ENCODE results near the gene CUX1.
"Not testable (repeated sequence)": the region's sequence is repeated elsewhere in the genome, so short reads cannot be mapped to it uniquely, and the experiment has no call there.

The CUX1 gene, protein sequence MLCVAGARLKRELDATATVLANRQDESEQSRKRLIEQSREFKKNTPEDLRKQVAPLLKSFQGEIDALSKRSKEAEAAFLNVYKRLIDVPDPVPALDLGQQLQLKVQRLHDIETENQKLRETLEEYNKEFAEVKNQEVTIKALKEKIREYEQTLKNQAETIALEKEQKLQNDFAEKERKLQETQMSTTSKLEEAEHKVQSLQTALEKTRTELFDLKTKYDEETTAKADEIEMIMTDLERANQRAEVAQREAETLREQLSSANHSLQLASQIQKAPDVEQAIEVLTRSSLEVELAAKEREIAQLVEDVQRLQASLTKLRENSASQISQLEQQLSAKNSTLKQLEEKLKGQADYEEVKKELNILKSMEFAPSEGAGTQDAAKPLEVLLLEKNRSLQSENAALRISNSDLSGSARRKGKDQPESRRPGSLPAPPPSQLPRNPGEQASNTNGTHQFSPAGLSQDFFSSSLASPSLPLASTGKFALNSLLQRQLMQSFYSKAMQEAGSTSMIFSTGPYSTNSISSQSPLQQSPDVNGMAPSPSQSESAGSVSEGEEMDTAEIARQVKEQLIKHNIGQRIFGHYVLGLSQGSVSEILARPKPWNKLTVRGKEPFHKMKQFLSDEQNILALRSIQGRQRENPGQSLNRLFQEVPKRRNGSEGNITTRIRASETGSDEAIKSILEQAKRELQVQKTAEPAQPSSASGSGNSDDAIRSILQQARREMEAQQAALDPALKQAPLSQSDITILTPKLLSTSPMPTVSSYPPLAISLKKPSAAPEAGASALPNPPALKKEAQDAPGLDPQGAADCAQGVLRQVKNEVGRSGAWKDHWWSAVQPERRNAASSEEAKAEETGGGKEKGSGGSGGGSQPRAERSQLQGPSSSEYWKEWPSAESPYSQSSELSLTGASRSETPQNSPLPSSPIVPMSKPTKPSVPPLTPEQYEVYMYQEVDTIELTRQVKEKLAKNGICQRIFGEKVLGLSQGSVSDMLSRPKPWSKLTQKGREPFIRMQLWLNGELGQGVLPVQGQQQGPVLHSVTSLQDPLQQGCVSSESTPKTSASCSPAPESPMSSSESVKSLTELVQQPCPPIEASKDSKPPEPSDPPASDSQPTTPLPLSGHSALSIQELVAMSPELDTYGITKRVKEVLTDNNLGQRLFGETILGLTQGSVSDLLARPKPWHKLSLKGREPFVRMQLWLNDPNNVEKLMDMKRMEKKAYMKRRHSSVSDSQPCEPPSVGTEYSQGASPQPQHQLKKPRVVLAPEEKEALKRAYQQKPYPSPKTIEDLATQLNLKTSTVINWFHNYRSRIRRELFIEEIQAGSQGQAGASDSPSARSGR (N-terminal part only)

DNA sequence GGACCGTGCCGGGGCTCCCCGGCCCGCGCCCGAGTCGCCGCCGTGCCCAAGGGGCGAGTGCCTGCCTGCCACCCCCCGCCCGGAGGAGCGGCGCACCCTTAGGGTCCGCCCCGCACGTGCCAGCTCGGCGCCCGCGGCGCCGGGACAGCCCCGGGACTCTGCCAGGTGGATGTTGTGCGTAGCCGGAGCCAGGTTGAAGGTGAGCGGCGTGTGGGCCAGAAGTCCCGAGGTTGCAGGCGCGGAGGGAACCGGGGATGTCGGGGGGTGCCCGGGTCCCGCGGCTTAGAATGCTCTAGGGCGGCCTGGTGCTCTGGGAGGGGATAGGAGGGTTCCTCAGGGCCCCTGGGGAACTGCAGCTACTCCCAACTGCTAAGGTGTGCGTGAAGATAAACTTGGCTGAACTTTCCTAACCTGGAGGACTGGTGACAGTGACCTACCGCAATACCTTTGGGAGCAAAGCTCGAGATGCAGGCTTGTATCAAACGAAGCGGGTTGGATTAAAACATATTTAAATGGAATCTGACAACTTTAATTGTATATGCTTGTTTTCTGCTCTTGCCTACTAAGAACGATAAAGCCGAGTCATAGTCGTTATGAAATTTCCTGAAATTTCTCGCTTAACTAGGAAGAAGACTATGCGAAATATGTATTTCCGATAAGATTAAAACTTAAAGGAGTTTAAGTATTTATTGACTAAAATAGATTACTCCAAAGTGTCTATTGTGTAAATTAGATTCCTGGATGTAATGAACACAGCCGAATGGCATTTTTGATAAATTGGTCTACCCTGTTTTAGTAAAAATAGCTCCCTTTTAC, at the start of gene CUX1:
CUX1 (plus strand) TSS at position 156 of the 816 bp plus-strand sequence; CDS start at position 170, 14 bp downstream.
- DNase-seq (ENCODE audit: low read depth), result no peak

DNA sequence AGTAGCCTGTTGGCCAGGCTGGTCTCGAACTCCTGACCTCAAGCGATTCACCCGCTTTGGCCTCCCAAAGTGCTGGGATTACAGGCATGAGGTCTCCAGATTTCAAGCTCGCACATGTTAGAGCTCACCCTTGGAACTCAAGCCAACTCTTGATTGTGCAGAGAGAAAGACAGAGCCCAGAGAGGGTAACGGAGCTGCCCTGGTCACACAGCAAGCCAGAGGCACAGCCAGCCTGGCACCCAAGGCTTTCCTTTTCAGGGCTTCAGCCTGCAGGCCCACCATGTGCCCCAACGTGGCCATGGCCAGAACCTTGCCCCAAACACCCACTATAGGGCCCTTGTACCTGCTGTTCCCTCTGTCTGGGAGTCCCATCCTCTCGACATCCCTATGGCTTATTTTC, 49.1 kb upstream of the CUX1 start:
- no peak for DNase-seq (ENCODE audit: low read depth)

DNA sequence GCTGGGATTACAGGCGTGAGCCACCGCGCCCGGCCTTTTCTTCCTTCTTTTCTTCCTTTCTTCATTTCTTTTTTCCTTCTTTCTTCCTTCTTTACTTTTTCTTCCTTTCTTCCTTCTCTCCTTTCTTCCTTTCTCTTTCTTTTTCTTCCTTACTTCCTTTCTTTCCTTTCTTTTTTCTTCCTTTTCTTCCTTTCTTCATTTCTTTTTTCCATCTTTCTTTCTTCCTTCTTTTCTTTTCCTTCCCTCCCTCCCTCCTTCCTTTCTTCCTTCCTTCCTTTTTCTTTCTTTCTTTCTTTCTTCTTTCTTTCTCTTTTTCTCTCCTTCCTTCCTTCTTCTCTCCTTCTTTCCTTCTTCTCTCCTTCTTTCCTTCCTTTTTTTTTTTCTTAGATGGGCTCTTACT, 47.0 kb upstream of the CUX1 start:
- DNase-seq (ENCODE audit: low read depth), result no peak

DNA sequence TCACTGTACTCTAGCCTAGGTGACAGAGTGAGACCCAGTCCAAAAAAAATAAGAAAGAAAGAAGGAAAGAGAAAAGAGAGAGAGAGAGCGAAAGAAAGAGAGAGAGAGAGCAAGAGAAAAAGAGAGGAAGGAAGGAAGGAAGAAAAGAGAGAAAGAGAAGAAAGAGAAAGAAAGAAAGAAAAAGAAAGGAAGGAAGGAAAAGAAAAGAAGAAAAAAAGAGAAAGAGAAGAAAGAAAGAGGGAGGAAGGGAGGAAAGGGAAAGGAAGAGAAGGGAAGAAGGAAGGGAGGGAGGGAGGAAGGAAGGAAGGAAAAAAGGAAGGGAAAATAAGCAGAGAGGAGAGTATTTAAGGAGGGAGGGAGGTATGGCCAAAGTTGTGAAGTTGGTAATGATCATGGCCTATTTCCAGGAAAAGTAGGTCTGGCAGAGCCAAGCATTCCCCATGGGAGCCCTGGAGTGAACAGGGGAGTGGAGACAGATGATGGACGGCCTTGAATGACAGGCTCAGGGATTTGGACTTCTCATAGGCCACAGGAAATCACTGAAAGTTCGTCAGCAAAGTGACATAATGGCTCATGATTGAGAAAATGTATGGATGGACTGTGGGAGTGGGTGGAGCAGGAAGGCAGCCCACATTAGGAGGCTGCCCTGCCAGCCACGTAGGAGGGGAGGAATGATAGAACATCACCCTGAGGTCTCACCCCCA, 44.8 kb upstream of the CUX1 start:
- no peak for DNase-seq (ENCODE audit: low read depth)

DNA sequence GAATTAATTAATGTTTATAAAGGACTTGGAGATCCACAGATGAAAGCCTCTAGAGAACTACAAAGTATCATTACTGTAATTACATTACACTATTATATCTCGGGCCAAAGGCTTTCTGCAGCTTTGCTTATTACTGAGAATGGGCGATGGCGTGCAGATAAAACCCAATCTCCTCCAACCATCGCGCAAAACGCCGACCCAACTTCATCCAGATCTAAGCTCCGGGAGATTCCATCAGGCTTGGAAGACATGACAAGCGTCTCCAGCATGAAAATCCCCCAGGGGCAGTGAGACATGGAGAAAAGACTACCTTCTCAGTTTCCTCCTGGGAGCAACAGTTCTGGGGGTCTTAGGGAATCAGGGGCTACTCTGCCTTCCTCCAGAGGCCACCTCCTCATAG, 42.2 kb upstream of the CUX1 start:
- no peak for DNase-seq (ENCODE audit: low read depth)

DNA sequence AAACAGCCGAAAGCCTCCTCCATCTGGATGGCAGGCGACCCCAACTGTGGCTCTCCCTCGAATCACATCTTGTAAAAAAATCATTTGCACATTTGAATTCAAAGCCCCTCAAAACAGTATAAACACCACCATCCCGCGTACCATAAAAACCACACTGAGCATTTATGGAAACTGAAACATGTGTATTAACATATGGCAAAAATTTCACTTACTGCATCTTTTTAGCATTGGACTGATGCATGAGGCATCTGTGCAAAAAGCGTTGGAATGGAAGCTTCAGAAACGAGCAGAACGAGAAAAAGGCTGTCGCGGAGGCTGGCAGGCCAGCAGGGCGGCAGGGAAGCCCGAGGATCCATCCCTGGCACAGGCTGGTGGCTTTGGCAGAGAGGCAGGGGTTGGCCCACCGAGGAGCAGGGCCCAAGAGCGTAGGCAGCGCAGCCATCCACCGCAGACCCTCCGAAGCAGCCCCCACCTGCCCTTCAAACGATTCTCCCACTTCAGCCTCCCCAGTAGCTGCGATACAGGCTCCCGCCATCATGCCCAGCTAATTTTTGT, 39.3 kb upstream of the CUX1 start:
- DNase-seq (ENCODE audit: low read depth), result no peak

DNA sequence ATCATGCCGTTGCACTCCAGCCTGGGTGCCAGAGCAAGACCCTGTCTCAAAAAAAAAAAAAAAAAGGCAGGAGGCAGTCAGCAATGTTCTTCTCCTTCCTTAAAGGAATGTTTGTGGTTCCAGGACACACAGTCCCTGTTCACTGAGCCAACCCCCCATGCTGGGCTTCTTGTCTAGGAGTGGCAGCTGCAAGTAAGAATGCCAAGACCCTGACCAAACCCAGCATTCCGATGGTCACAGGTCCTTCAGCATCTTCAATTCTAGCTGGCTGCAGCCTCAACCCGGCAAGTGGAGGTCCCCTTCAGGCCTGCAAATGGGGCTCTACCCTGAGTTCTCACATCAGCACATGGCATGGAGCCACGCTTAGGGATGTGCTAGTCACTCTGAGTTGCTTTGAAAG, 38.2 kb upstream of the CUX1 start:
- DNase-seq (ENCODE audit: low read depth), result no peak

DNA sequence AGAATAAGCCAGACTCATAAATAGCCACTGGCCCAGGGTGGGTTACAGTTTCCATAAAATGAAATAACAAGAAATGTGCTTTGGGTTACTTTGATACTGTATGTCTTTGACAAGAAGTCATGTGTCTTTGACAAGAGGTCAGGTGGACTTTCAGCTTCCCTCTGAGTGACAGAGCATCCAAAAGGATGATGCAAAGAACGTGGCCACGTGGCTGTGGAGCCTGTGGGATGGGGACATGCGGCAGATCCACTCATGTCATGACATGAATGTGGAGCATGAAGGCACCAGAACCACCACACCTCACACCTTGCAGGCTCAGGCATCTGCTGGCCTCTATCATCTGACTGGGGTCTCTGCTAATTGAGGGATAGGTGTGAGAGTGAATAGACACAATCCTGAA, 37.1 kb upstream of the CUX1 start:
- DNase-seq (ENCODE audit: low read depth), result no peak

DNA sequence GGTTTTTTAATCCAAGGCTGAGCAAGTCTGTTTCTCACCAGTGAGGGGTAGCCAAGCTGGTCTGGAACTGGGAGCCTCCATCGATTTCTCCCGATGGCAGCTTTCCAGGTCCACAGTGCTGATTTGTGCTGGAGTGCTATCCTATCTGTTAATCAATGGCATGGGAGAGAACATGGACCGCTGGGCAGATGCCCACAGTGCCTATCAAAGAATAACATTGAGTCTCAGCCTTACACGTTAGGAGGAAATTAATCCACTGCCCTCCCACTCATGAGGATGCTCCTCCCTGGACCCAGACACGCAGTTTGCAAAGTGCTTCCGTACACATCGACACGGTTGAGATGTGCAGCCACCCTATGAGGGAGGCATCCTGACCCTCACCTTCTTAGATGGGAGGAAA, 36.0 kb upstream of the CUX1 start:
- DNase-seq (ENCODE audit: low read depth), result no peak

DNA sequence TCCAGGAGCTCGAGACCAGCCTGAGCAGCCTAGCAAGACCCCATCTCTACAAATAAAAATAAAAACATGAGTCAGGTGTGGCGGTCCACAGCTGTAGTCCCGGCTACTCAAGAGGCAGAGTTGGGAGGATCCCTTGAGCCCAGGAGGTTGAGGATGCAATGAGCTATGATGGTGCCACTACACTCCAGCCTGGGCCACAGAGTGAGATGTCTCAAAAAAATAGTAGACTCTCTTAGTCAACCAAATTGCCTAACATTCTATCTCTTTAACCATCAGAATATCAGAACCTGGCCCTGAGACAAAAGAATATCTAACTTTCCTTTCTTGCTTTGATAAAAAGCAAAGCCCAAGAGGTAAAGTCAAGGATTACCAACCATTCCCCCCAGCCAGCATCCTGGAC, 35.0 kb upstream of the CUX1 start:
- DNase-seq (ENCODE audit: low read depth), result no peak

DNA sequence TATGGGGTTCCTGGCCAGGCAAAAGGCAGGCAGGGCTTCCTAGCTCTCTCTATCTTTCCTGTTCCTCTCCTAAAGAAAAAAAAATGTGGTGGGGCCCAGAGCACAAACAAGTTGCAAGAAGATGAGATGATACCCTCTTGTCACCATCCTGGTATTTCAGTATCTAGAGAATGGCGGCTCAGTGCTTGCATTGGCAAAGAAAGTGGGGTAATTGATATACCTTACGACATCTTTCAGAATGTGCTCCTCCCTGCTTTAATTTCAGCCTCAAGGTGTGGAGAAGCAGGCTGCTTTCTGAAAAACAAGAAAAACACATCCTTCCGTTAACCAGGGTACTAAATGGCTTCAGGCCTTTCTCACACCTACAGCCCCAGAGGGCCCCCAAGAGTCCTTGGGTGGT, 34.5 kb upstream of the CUX1 start:
- no peak for DNase-seq (ENCODE audit: low read depth)

DNA sequence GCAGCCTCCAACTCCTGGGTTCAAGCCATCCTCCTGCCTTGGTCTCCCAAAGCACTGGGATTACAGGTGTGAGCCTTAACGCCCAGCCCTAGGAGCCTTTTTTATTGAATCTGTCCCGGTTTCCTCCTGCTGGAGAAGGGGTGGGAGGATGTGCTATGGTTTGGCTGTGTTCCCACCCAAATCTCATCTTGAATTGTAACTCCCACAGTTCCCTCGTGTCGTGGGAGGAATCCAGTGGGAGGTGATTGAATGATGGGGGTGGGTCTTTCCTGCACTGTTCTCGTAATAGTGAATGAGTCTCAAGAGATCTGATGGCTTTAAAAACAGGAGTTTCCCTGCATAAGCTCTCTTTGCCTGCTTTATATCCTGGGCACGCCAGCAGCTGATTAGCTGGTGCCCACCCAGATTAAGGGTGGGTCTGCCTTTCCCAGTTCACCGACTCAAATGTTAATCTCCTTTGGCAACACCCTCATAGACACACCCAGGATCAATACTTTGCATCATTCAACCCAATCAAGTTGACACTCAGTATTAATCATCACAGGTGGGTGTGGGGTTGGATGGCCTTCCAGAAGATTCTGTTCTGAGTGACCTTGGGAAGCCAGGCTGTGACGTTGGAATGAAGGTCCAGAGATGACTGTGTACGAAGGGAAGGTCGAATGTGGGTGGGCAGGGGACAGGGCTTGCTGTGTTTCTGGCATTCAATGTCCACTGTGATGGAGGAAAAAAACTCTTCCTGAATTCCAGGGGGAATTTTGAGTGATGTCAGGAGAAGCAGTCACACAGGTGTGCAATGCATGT, 33.8 kb upstream of the CUX1 start:
- DNase-seq (ENCODE audit: low read depth), result no peak

DNA sequence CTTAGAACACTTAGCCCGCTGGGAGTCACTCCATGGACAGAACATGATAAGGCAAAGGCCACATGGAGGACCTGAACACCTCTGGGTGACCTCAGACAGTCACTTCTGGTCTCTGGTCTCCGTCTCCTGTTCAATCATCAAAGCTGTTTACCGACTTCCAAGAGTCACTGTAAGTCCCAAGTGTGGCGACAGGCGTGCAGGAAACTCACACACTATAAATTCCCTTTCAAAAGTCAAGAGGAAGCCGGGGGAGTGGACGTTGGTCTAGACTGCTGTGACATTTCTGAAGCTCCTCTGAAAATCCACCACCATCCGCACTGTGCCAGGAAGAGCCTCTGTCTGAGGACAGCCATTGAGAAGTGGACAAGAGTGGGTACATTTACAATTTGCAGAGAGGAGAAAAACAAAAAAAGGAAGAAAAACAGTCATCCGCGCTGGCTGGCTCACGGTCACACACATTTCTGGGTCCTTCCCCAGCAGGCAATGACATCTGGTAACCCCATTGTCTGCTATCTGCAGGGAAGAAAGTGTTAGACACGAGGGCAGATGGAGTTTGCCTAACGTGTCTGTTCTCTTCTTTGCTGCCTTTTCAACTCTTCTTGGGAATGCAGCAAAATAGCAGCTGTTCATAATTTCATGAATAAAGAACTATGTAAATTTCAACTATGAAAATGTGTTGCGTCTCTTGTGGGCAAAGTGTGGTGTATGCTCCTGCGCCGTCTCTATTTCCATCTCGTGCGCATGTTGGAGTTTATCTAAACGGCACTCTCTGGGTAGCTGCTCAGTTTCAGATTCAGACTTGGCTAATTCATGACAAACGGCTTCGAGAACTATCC, 32.9 kb upstream of the CUX1 start:
- DNase-seq (ENCODE audit: low read depth), result no peak

DNA sequence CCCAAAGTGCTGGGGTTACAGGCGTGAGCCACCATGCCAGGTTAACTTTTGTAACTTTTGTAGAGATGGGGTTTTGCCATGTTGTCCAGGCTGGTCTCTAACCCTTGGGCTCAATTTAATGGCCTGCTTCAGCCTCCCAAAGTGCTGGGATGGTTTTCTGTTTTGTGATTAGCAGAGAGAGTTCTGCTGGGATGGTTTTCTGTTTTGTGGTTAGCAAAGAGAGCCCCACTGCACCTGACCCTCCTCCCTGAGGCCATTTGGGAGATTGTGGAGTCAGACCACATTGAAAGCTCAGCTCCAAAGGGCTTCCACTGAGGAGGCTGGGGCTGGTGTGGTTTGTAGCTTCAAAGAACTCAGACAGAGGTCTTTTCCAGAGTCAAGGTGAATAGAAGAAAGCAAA, 29.6 kb upstream of the CUX1 start:
- DNase-seq (ENCODE audit: low read depth), result no peak

DNA sequence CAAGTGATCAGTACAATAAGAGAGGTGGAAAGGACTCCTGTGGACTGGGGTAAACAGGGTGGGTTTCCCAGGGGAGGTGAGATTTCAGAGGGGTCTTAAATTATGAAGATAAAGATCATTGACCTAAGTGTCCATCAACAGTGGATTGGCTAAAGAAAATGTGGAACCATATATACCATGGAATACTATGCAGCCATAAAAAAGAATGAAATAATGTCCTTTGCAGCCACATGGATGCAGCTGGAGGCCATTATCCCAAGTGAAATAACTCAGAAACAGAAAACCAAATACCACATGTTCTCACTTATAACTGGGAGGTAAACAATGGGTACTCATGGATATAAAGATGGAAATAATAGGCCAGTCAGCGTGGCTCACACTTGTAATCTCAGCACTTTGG, 28.9 kb upstream of the CUX1 start:
- no peak for DNase-seq (ENCODE audit: low read depth)

DNA sequence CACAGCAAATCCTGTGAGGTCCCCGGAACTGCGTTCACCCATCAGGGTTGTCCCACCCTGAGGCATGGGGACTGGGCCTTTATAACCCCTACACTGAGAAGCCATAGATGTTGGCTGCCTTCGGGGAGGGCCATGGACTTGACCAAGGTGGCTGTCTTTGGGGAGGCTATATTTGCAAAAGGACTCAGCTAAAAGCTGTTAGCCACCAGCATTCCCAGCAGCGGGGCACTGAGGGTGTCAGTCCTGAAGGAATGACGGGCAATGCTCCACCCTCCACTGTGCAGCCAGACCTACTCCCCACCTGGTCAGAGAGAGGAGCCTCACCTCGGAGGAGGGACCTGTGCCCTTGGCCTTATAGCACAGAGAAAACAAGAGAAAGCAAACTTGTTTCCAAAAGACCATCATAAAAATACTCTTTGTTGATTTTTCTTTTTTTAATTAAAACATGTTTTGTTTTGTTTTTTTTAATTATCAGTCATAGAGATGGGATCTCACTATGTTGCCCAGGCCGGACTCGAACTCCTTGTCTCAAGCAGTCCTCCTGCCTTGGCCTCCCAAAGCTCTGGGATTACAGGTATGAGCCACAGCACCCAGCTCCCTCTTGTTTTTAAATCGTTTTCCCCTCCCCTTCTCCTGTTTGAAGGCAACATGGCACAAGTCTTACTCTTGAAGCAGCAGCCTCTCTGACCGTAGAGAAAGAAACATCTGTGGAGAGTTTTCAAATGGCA, 26.7 kb upstream of the CUX1 start:
- no peak for DNase-seq (ENCODE audit: low read depth)

DNA sequence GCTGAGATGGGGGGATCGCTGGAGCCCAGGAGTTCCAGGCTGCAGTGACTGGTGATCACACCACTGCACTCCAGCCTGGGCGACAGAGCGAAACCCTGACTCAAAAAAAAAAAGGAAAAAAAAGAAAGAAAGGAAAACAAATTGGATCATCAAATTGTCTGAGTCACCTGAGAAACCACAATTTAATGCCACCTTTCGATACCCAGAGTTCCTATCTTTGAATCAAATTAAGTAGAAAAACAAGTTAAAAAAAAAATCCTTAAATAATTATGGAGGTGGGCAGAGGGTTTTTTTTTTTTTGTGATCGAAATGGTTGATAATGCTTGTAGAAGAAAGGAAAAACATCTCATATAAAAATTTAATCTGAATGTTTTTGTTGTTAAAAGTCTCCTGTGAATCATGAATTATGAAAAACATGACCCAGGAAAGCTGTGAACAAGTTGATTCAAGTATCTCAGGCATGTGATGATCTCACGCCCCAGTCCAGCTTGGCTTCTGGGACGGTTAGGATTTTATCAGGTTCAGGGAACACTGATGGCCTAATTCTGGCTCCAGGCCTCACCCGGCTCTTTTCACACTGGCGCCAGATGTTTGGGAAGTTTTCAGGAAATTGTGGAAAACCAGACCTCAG, 25.3 kb upstream of the CUX1 start:
- DNase-seq (ENCODE audit: low read depth), result no peak

DNA sequence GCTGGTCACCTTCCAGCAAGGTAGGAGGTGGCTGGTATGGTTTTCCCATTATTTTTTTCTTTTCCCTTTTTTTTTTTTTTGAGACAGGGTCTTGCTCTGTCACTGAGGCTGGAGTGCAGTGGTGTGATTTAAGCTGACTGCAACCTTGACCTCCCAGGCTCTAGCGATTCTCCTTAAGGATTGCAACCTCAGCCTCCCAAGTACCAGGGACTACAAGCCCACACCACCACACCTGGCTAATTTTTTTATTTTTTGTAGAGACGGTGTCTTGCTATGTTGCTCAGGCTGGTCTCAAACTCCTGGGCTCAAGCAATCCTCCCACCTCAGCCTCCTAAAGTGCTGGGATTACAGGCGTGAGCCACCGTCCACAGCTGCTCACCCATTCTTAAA, 24.7 kb upstream of the CUX1 start:
- DNase-seq (ENCODE audit: low read depth), result not testable (repeated sequence)
